BLaER1 treated with 17β-estradiol and CSF1 and Interleukin-3, amounts not matched to agents 10 nM and 100 nM (cell line): ENCODE results near the gene CHRND.

Experiments used
- H3K27ac ChIP-seq, 11 experiments: shearing (Covaris generic); formaldehyde crosslinking; 2 replicates each; pipeline ENCODE4 v1.8.1; 2022
- H3K27me3 ChIP-seq, 11 experiments: shearing (Covaris generic); formaldehyde crosslinking; 2 replicates each; pipeline ENCODE4 v1.8.1; 2022
- H3K36me3 ChIP-seq, 11 experiments: shearing (Covaris generic); formaldehyde crosslinking; 2 replicates each; pipeline ENCODE4 v1.8.1; 2022
- H3K4me1 ChIP-seq, 10 experiments: shearing (Covaris generic); formaldehyde crosslinking; 2 replicates each; pipeline ENCODE4 v1.8.1; 2022
- H3K4me2 ChIP-seq, 11 experiments: shearing (Covaris generic); formaldehyde crosslinking; 2 replicates each; pipeline ENCODE4 v1.8.1; 2022
- H3K4me3 ChIP-seq, 10 experiments: shearing (Covaris generic); formaldehyde crosslinking; 2 replicates each; pipeline ENCODE4 v1.8.1; 2022
- H3K9ac ChIP-seq, 11 experiments: shearing (Covaris generic); formaldehyde crosslinking; 2 replicates each; pipeline ENCODE4 v1.8.1; 2022
- H3K9me3 ChIP-seq, 11 experiments: shearing (Covaris generic); formaldehyde crosslinking; replicated peaks in 1 of 11; 2 replicates each; pipeline ENCODE4 v1.8.1; 2022
- H4K20me1 ChIP-seq, 11 experiments: shearing (Covaris generic); formaldehyde crosslinking; 2 replicates each; pipeline ENCODE4 v1.8.1; 2022
- Cebpa-rat ChIP-seq, 11 experiments: shearing (Covaris generic); IDR thresholded peaks; 2 replicates each; pipeline ENCODE4 v1.8.1; 2022

Gene CHRND

DNA sequence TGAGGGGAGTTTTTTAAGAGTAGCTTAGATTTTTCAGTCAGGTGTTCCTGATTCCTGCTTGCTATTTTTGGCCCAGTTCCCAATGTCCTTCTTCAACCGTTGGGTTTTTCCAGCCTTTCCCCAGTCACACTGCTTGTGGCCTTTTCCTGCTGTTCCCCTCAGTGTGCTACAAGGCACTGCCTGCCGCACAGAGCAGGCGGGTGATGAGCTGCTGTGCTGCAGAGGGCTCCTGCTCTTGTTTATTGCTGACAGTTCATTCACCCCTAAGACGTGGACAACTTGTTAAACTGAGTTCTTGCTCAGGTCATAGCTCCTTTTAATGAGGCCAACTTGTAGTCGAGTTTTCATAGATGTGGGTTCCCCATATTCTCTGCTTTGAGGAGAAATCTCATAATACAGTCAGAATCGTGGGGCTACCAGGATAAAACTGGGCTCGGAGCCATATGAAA lies 45.1 kb downstream of the CHRND start:
- H3K4me2 ChIP-seq, result no peak overlapping the region
- peaks cover 87 to 99% (median 96%) of the 10 kb centered on the region in 11 experiments for H3K36me3 ChIP-seq
- no peak overlapping the region for H3K9ac ChIP-seq
- no peak overlapping the region for H3K27ac ChIP-seq
- TF ChIP-seq Cebpa-rat (IDR thresholded peaks at IDR 0.05), result no peak
- H3K27me3 ChIP-seq, result no peaks in the 10 kb centered on the region
- H3K9me3 ChIP-seq, result no peaks in the 10 kb centered on the region
- H3K4me1 ChIP-seq, result peaks cover 0 to 22% (median under 1%) of the 10 kb centered on the region in 10 experiments; a peak in 7 of 20 replicates
- no peak overlapping the region for H3K4me3 ChIP-seq
- H4K20me1 ChIP-seq, result peaks cover 0 to 50% (median 0%) of the 10 kb centered on the region in 11 experiments; a peak in 8 of 22 replicates

DNA sequence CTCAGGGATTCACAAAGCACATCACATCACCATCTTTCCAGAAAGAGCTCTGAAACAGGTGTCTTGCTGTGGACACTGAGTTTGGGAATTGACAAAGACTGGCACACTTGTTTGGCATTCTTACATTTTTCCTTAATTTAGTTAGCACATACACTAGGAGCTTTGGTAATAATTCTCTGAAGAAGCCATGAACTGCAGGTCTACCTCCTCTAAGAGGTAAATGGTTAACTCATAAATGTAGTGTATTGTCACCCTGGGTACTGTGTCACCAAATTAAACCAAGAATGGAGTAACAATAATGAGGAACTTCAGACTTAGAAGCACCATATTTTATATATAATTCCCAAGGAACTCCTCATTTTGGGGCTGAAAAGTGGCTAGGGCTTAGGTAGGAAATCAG lies 47.1 kb downstream of the CHRND start:
- no peak for TF ChIP-seq Cebpa-rat (IDR thresholded peaks at IDR 0.05)
- Histone ChIP-seq H3K36me3 (peaks cover 72 to 99% (median 88%) of the 10 kb centered on the region in 11 experiments), H3K4me1 (peaks cover 0 to 14% (median 2%) of the 10 kb centered on the region in 10 experiments; a peak in 9 of 20 replicates), H3K4me2 (no peak overlapping the region), H4K20me1 (peaks cover 0 to 37% (median 0%) of the 10 kb centered on the region in 11 experiments; a peak in 8 of 22 replicates), H3K9ac (no peak overlapping the region), H3K4me3 (no peak overlapping the region), H3K9me3 (no peaks in the 10 kb centered on the region), H3K27me3 (no peaks in the 10 kb centered on the region), H3K27ac (no peak overlapping the region)

DNA sequence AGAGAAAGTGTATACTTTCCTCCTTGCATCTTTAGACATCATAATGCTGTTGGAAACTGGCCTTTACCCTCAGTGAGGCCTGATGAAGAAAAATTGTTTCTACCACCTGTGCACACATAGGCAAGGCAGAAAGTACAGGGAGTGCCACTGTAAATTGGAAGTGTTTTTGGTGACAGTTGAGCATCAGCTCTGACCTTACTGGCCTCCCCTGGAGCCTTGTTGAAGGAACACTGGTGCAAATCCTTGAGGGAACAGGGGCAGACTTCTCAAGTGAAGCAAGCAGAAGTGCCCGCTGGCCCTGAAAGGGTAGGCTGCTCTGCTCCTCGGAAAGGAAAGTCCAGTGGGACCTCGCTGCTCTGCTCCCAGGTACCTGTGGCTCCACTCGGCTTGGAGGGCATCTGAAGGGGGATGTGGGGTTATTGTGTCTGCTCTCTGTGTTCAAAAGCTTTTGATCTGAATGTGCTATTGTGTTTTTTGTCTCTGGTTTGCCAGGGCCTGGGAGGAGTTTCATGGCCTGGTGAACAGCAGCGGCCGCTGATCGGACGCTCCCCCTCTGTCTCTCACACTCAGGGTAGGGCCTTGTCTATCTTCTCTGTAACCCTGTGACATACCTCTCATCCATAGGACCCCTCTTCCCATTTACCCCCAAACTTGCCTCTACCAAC lies 47.9 kb downstream of the CHRND start:
- Histone ChIP-seq H3K9ac (no peak overlapping the region), H3K4me3 (no peak overlapping the region), H3K4me2 (no peak overlapping the region), H3K27me3 (no peaks in the 10 kb centered on the region), H3K4me1 (peaks cover 0 to 6% (median 0%) of the 10 kb centered on the region in 10 experiments; a peak in 4 of 20 replicates), H4K20me1 (peaks cover 0 to 28% (median 0%) of the 10 kb centered on the region in 11 experiments; a peak in 6 of 22 replicates), H3K36me3 (peaks cover 64 to 99% (median 84%) of the 10 kb centered on the region in 11 experiments), H3K9me3 (no peaks in the 10 kb centered on the region), H3K27ac (no peak overlapping the region)
- TF ChIP-seq Cebpa-rat (IDR thresholded peaks at IDR 0.05), result no peak

DNA sequence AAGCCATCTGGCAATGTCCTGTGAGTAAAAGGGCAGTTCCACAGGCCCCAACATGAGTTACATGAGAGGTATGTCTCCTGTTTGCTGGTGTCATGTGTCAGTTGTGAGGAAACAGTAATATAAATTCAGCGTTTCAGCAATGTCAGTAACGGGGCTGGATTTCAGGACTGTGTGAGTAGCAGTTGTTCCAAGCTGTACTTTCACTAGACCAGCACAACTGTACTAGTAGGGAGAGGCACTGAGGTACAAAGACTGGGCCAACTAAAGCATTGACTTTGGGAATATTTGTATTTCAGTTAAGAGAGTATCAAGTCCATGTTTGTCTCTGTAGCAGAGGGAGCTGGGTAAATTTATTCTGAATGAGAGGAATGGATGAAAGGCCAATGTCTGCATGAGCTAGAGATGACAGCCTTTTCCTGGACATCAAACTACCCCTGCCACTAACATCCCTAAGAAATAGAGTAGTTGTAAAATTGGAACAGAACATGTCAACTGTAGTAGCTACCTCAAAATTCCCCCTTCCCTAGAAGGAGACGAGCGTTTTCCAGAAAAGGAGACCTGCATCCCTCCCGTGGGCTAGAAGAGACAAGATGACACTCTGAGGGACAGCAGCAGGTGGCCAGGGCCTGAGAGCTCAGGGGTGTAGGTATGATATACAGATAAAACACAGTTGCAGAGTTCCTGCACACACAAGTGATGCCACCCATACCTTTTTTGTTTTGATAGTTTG lies 48.9 kb downstream of the CHRND start:
- Histone ChIP-seq H3K9ac (no peak overlapping the region), H4K20me1 (peaks cover 0 to 19% (median 0%) of the 10 kb centered on the region in 11 experiments; a peak in 5 of 22 replicates), H3K4me3 (no peak overlapping the region), H3K27me3 (no peaks in the 10 kb centered on the region), H3K36me3 (peaks cover 54 to 98% (median 81%) of the 10 kb centered on the region in 11 experiments), H3K27ac (no peak overlapping the region), H3K4me1 (peaks cover 0 to 5% (median 0%) of the 10 kb centered on the region in 10 experiments; a peak in 2 of 20 replicates), H3K4me2 (no peak overlapping the region), H3K9me3 (no peaks in the 10 kb centered on the region)
- TF ChIP-seq Cebpa-rat (IDR thresholded peaks at IDR 0.05), result no peak

DNA sequence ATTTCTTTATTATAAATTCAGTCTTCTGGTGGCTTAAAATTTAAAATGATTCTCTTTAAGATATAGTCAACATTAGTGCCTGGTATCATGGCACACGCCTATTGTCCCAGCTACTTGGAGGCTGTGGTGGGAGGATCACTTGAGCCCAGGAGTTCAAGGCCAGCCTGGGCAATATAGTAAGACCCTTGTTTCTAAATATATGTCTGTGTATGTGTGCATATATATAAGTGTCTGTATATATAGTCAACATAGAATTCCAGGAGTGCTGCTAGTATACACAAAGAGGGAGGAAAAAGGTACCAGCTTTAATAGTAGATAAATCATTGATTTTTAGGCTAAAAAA lies 49.4 kb downstream of the CHRND start:
- H3K36me3 ChIP-seq, result peaks cover 49 to 98% (median 75%) of the 10 kb centered on the region in 11 experiments
- peaks cover 0 to 16% (median 0%) of the 10 kb centered on the region in 11 experiments; a peak in 2 of 22 replicates for H4K20me1 ChIP-seq
- H3K9ac ChIP-seq, result no peak overlapping the region
- H3K4me3 ChIP-seq, result no peak overlapping the region
- no peaks in the 10 kb centered on the region for H3K27me3 ChIP-seq
- TF ChIP-seq Cebpa-rat (IDR thresholded peaks at IDR 0.05), result no peak
- H3K4me2 ChIP-seq, result no peak overlapping the region
- H3K9me3 ChIP-seq, result no peaks in the 10 kb centered on the region
- no peak overlapping the region for H3K27ac ChIP-seq
- H3K4me1 ChIP-seq, result peaks cover 0 to 5% (median 0%) of the 10 kb centered on the region in 10 experiments; a peak in 3 of 20 replicates

DNA sequence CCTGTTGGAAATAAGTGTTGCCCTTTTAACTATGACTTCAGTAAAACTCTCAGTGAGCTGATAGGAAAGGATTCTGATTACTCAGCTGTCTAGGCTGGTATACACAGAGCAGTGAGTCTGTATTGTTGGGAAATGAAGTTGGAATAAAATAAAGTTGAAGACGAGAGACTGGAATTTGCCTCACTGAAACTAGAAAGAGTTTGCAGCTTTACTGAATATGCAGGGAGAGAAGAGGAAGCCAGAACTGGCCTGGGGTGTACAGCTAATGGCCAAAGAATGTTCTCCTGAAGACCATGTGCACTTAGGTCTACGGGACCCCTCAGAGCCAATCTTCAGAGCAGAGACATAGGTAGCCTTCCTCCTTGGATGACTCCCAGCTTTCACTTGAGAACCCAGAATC lies 51.0 kb downstream of the CHRND start:
- Histone ChIP-seq H4K20me1 (peaks cover 0 to 12% (median 0%) of the 10 kb centered on the region in 11 experiments; a peak in 2 of 22 replicates), H3K36me3 (peaks cover 48 to 98% (median 75%) of the 10 kb centered on the region in 11 experiments), H3K27ac (no peak overlapping the region), H3K4me3 (no peak overlapping the region), H3K27me3 (no peaks in the 10 kb centered on the region), H3K4me1 (peaks cover 0 to 5% (median 0%) of the 10 kb centered on the region in 10 experiments; a peak in 3 of 20 replicates), H3K9me3 (no peaks in the 10 kb centered on the region), H3K4me2 (no peak overlapping the region), H3K9ac (no peak overlapping the region)
- no peak for TF ChIP-seq Cebpa-rat (IDR thresholded peaks at IDR 0.05)

DNA sequence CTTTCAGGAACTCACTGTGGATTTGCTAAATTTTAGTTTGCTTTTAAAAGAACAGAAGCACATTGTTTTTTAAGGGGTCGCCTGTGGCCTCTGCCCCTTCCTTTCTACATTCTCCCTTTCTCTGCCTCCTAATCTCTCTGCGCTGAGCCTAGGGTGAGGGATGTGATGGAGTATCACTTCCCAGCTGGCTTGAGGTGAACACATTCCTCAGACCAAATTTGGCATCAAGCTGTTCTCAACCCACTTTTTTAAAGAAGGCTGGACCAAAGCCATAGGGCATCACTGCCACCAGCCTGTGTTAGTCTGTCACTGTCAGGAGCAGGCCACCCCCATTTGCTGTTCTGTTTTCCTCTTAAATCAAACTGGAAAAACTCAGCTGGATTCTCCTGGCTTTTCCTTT lies 51.9 kb downstream of the CHRND start:
- no peaks in the 10 kb centered on the region for H3K9me3 ChIP-seq
- no peak for TF ChIP-seq Cebpa-rat (IDR thresholded peaks at IDR 0.05)
- no peak overlapping the region for H3K27ac ChIP-seq
- no peak overlapping the region for H3K9ac ChIP-seq
- peaks cover 50 to 98% (median 75%) of the 10 kb centered on the region in 11 experiments for H3K36me3 ChIP-seq
- H3K27me3 ChIP-seq, result no peaks in the 10 kb centered on the region
- no peak overlapping the region for H3K4me3 ChIP-seq
- H3K4me2 ChIP-seq, result no peak overlapping the region
- peaks cover 0 to 5% (median 0%) of the 10 kb centered on the region in 10 experiments; a peak in 3 of 20 replicates for H3K4me1 ChIP-seq
- peaks cover 0 to 6% (median 0%) of the 10 kb centered on the region in 11 experiments; a peak in 2 of 22 replicates for H4K20me1 ChIP-seq

DNA sequence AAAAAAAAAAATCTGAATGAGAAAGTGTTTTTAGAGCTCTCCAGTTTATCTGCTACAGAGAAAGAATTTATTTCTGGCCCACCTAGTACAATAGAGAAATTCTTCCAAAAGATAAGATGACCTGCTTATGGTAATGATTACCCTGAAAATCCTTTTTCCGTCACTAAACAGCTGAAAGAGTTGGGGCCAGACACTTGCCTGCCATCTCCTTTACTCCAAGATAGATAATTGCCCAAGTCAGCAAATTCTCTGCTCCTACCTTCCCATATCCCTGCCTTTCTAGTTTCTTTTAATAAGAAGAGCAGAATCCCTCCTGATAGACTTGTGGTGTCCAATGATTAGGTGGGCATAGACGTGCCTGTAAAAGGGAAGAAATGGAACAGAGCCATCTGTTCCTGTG lies 52.7 kb downstream of the CHRND start:
- peaks cover 0 to 5% (median 0%) of the 10 kb centered on the region in 10 experiments; a peak in 3 of 20 replicates for H3K4me1 ChIP-seq
- no peak overlapping the region for H3K27ac ChIP-seq
- H3K9me3 ChIP-seq, result no peaks in the 10 kb centered on the region; a peak in 1 of 22 replicates
- no peak overlapping the region for H3K4me3 ChIP-seq
- H4K20me1 ChIP-seq, result peaks cover 0 to 4% (median 0%) of the 10 kb centered on the region in 11 experiments; a peak in 1 of 22 replicates
- H3K27me3 ChIP-seq, result no peaks in the 10 kb centered on the region
- TF ChIP-seq Cebpa-rat (IDR thresholded peaks at IDR 0.05), result no peak
- no peak overlapping the region for H3K9ac ChIP-seq
- H3K36me3 ChIP-seq, result peaks cover 52 to 98% (median 75%) of the 10 kb centered on the region in 11 experiments
- H3K4me2 ChIP-seq, result no peak overlapping the region

DNA sequence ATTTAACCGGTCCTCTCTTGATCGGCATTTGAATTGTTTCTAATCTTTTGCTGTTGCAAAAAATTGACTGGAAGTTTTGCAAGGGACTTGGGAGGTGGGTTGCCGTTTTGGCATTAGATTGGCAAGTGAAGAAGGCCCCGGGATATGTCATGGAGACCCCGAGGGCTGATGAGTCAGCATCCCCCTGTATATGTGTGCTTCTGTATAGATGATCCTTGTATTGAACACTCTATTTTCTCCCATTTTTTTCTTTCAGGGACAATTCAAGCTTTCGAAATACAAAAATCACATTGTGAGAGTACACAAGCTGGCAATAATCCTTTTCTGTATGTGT lies 54.7 kb downstream of the CHRND start:
- Histone ChIP-seq H3K36me3 (peaks cover 37 to 94% (median 66%) of the 10 kb centered on the region in 11 experiments), H3K27me3 (no peaks in the 10 kb centered on the region)

More for the DNA sequence above, 54.7 kb downstream of the CHRND start:
- Histone ChIP-seq H3K4me2 (no peak overlapping the region), H3K4me1 (peaks cover 0 to 5% (median 0%) of the 10 kb centered on the region in 10 experiments; a peak in 3 of 20 replicates), H3K27ac (no peak overlapping the region), H3K9me3 (peaks cover 0 to 6% (median 0%) of the 10 kb centered on the region in 11 experiments; a peak in 1 of 22 replicates), H3K9ac (no peak overlapping the region), H4K20me1 (no peaks in the 10 kb centered on the region; a peak in 1 of 22 replicates), H3K4me3 (no peak overlapping the region)
- TF ChIP-seq Cebpa-rat (IDR thresholded peaks at IDR 0.05), result no peak
